Central memory CD8-positive, alpha-beta T cell (primary cell): ENCODE data around the gene CBR1.
"Not testable (repeated sequence)": the region's sequence is repeated elsewhere in the genome, so short reads cannot be mapped to it uniquely, and the experiment has no call there.

ENCODE experiments used
- ATAC-seq: fragments of 150-1000 bp; cut with Tn5 transposase; replicated peaks from 2 replicates; pipeline ENCODE4 v1.10.0; 2022; ENCODE audit warnings: mild to moderate bottlenecking, moderate FRiP score, moderate number of reproducible peaks; ENCODE audit not compliant: poor library complexity, severe bottlenecking; ENCODE audit errors: extremely low read depth
- DNase-seq, 2 donors: peaks; one replicate each; pipeline ENCODE4 v3.0.0; 2021; ENCODE audit warnings: low spot score in 2 of 2
- H3K27ac Mint-ChIP-seq: one replicate; pipeline ENCODE4 v1.8.0; 2022; ENCODE audit warnings: low read depth, mild to moderate bottlenecking, moderate library complexity, mixed read lengths
- H3K27me3 Mint-ChIP-seq: one replicate; pipeline ENCODE4 v1.8.0; 2022; ENCODE audit warnings: mixed read lengths
- H3K36me3 Mint-ChIP-seq: one replicate; pipeline ENCODE4 v1.8.0; 2022; ENCODE audit warnings: mild to moderate bottlenecking, moderate library complexity, mixed read lengths; ENCODE audit not compliant: insufficient read depth
- H3K4me1 Mint-ChIP-seq: one replicate; pipeline ENCODE4 v1.8.0; 2022; ENCODE audit warnings: mixed read lengths
- H3K4me3 Mint-ChIP-seq: one replicate; pipeline ENCODE4 v1.8.0; 2022; ENCODE audit warnings: mild to moderate bottlenecking, moderate library complexity, mixed read lengths
- H3K9me3 Mint-ChIP-seq: one replicate; pipeline ENCODE4 v1.8.0; 2022; ENCODE audit warnings: mixed read lengths

CBR1 gene

DNA sequence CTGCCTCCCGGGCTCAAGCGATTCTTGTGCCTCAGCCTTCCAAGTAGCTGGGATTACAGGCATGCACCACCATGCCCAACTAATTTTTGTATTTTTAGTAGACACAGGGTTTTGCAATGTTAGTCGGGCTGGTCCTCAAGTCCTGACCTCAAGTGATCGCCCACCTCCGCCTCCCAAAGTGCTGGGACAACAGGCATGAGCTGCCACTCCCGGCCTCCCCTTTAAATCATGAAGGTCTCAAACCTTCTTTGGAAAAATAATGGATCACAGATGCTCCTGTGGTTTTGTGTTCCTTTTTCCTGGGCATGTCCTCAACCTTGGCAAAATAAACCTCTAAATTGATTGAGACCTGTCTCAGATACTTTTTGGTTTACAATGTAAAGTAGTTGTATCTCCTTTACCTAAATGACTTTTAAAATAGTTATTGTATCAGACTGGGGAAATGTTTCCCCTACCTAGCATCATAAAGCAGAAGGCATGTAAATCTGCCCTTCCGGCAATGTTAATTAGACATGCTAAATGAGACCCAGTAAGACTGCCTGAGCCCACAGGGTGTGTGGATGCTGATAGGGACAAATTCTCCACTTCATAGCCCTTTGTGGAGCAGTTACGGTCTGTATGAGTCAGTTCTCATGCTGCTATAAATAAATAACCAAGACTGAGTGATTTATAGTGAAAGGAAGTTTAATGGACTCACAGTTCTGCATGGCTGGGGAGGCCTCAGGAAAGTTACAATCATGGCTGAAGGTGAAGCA, 27.8 kb downstream of the CBR1 start:
- DNase-seq (no peak), ATAC-seq (no peak)
- no peak overlapping the region for H3K27ac Mint-ChIP-seq
- peaks cover 2% of the 10 kb centered on the region for H3K36me3 Mint-ChIP-seq
- H3K4me1 Mint-ChIP-seq, result no peaks in the 10 kb centered on the region
- H3K4me3 Mint-ChIP-seq, result no peak overlapping the region
- no peaks in the 10 kb centered on the region for H3K9me3 Mint-ChIP-seq
- H3K27me3 Mint-ChIP-seq, result peaks cover 38% of the 10 kb centered on the region

GRCh38 chr21:36098182-36098532, 28.3 kb downstream of the CBR1 start:
- Mint-ChIP-seq H3K4me3 (no peak overlapping the region), H3K27ac (no peak overlapping the region), H3K27me3 (peaks cover 33% of the 10 kb centered on the region), H3K36me3 (peaks cover 2% of the 10 kb centered on the region), H3K9me3 (no peaks in the 10 kb centered on the region), H3K4me1 (no peaks in the 10 kb centered on the region)
- ATAC-seq (no peak), DNase-seq (no peak)

DNA sequence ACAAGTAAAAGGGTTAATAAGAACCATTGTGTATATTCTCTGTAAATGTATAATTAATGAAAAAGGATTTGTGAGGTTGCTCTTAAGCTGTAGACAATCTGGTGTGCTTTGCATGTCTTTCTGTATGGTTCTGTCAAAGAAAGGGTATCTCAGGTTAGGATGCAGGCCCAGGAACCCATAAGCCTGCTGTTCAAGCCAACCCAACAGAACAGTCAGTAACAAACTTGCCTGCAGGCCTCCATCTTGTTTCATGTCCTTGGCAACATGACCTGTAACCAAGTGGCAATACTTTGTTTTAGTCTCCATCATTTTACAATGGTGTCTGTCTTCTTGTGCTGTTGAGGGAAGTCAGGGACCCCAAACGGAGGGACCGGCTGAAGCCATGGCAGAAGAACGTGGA, 29.2 kb downstream of the CBR1 start:
- no peaks in the 10 kb centered on the region for H3K4me1 Mint-ChIP-seq
- H3K4me3 Mint-ChIP-seq, result no peak overlapping the region
- DNase-seq (no peak), ATAC-seq (no peak)
- no peak overlapping the region for H3K27ac Mint-ChIP-seq
- peaks cover 24% of the 10 kb centered on the region for H3K27me3 Mint-ChIP-seq
- no peaks in the 10 kb centered on the region for H3K36me3 Mint-ChIP-seq
- H3K9me3 Mint-ChIP-seq, result no peaks in the 10 kb centered on the region

DNA sequence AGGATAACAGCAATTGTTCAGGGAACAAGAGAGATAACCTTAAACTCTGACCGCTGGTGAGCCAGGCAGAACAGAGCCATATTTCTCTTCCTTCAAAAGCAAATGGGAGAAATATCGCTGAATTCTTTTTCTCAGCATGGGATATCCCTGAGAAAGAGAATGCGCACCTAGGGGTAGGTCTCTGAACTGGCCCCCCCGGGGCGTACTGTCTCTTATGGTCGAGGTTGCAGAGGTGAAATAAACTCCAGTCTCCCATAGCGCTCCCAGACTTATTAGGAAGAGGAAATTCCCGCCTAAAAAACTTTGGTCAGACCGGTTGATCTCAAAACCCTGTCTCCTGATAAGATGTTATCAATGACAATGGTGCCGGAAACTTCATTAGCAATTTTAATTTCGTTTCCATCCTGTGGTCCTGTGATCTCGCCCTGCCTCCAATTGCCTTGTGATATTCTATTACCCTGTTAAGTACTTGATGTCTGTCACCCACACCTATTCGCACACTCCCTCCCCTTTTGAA, 29.9 kb downstream of the CBR1 start:
- H3K4me1 Mint-ChIP-seq, DNase-seq, H3K27ac Mint-ChIP-seq, H3K9me3 Mint-ChIP-seq, H3K36me3 Mint-ChIP-seq, H3K4me3 Mint-ChIP-seq, ATAC-seq: not testable (repeated sequence)
- peaks cover 29% of the 10 kb centered on the region for H3K27me3 Mint-ChIP-seq

DNA sequence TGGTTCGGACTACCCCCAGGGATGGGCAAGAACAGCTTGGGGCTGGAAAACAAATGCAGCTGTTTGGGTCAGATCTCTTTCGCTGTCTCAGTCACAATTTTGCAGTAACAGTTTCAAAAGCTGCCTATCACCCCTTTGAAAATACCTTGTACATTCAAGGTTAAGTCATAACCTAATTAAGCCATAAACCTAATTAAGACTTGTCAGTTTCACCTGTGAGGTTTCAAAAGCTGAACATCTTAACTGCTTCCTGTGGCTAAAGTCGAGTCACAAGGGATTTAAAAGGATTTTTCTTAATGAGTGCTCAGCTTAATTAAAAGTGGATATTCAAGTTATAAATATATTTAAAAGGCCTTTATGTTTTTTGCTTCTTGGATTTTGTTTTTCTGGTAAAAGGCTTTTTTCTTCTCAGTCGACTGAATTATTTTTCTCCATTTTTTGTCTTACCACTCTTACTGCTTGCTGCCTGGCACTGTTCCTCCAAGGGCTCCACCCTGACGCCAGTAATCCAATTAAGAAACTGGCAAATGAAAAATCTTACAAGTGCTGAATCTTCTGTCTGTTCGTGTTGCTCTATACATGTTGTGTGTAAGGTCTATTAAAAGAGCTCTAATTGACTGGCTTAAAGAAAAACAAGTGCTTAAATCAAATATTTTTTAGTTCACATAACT, 31.3 kb downstream of the CBR1 start:
- peaks cover 42% of the 10 kb centered on the region for H3K27me3 Mint-ChIP-seq
- H3K4me1 Mint-ChIP-seq, result no peaks in the 10 kb centered on the region
- no peaks in the 10 kb centered on the region for H3K9me3 Mint-ChIP-seq
- H3K27ac Mint-ChIP-seq, result no peak overlapping the region
- DNase-seq (no peak), ATAC-seq (no peak)
- no peak overlapping the region for H3K4me3 Mint-ChIP-seq
- peaks cover 2% of the 10 kb centered on the region for H3K36me3 Mint-ChIP-seq

GRCh38 chr21:36103434-36103833, 33.6 kb downstream of the CBR1 start:
- H3K4me1 Mint-ChIP-seq, result no peaks in the 10 kb centered on the region
- no peak overlapping the region for H3K4me3 Mint-ChIP-seq
- H3K9me3 Mint-ChIP-seq, result no peaks in the 10 kb centered on the region
- H3K36me3 Mint-ChIP-seq, result peaks cover 2% of the 10 kb centered on the region
- no peak overlapping the region for H3K27ac Mint-ChIP-seq
- DNase-seq, result no peak
- peaks cover 64% of the 10 kb centered on the region for H3K27me3 Mint-ChIP-seq
- no peak for ATAC-seq

GRCh38 chr21:36104317-36105300, 34.8 kb downstream of the CBR1 start:
- no peaks in the 10 kb centered on the region for H3K4me1 Mint-ChIP-seq
- H3K36me3 Mint-ChIP-seq, result peaks cover 2% of the 10 kb centered on the region
- no peak overlapping the region for H3K27ac Mint-ChIP-seq
- peaks cover 52% of the 10 kb centered on the region for H3K27me3 Mint-ChIP-seq
- H3K9me3 Mint-ChIP-seq, result no peaks in the 10 kb centered on the region
- H3K4me3 Mint-ChIP-seq, result no peak overlapping the region
- ATAC-seq (no peak), DNase-seq (no peak)

DNA sequence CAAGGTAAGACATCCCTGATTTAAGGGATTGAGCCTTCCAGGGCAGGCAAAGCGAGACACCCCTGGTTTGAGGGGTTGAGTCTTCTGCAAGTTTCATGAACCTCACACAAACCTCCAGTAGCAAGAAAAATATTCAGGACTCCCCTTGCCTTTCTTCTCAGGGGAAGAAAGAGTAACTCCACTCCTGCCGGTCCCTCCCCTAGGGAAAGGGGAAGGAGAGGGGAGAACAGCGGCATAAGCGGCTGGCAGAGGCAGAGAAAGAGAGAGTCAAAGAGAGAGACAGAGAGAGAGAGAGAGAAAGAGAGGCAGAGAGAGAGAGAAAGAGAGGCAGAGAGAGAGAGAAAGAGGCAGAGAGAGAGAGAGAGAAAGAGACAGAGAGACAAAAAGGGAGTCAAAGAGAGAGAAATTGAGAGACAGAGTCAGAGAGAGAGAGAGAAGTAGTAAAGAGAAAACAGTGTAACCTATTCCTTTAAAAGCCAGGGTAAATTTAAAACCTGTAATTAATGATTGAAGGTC, 35.6 kb downstream of the CBR1 start:
- Mint-ChIP-seq H3K27ac (peak overlapping the region; percentile 26), H3K27me3 (peaks cover 45% of the 10 kb centered on the region), H3K9me3 (no peaks in the 10 kb centered on the region), H3K4me1 (no peaks in the 10 kb centered on the region), H3K36me3 (peaks cover 2% of the 10 kb centered on the region), H3K4me3 (no peak overlapping the region)
- ATAC-seq, result no peak
- DNase-seq, result no peak

DNA sequence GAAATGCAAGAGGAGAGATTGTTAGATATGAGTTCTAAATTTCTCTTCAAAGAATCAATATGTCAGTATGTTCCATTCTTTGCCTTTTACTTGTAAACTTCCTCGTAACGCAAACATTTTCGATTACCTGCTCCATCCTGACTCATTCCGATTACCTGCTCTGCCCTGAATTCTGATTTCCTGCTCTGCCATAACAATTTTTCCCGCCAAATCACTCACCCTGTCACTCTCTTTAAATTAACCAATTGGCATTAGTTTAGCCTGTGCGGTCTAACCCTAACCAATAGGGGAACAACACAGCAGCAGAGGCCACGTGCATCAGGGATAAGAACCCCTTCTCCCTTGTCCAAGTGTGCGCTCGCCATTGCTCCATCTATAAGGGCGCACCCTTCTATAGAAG, 40.0 kb downstream of the CBR1 start:
- Mint-ChIP-seq H3K27me3 (peaks cover 36% of the 10 kb centered on the region), H3K27ac (no peak overlapping the region), H3K4me1 (peaks cover 16% of the 10 kb centered on the region), H3K36me3 (peaks cover 14% of the 10 kb centered on the region), H3K9me3 (no peaks in the 10 kb centered on the region), H3K4me3 (no peak overlapping the region)
- no peak for ATAC-seq
- no peak for DNase-seq

- no peak overlapping the region for H3K27ac Mint-ChIP-seq
- DNase-seq (no peak), ATAC-seq (no peak)
- H3K4me3 Mint-ChIP-seq, result no peak overlapping the region
- H3K4me1 Mint-ChIP-seq, result peaks cover 16% of the 10 kb centered on the region
- no peaks in the 10 kb centered on the region for H3K9me3 Mint-ChIP-seq
- peaks cover 14% of the 10 kb centered on the region for H3K36me3 Mint-ChIP-seq
- H3K27me3 Mint-ChIP-seq, result peaks cover 22% of the 10 kb centered on the region
Observed at GRCh38 chr21:36111238-36111637, 41.4 kb downstream of the CBR1 start.

DNA sequence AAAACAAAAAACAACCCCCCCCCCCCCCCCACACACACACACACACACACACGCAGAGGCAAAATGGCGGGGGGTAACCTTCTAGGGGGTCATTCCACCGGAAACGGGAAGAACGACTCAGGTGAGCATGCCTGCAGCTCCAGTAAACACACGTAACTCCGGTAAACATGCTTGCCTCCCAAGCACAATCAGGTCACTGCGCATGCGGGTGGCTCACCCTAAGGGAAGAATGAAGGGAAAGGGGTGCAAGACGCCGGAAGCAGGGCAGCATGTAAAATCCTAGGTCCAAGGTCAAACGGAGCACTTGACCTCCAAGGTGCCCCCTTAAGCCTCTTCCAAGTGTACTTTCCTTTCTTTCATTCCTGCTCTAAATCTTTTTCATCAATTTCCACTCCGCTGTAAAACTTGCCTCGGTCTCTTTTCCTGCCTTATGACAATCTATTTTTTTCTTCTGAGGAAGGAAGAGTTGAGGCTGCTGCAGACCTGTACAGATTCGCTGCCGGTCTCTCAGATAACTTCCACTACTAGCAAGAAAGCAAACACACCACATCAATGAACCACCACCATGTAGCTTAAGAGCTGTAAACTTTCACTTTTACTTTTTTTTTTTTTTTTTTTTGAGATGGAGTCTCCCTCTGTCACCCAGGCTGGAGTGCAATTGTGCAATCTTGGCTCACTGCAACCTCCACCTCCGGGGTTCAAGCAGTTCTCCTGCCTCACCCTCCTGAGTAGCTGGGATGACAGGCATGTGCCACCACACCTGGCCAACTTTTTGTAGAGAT, 44.0 kb downstream of the CBR1 start:
- H3K27me3 Mint-ChIP-seq, result no peaks in the 10 kb centered on the region
- H3K4me3 Mint-ChIP-seq, result peak overlapping the region; percentile 78
- no peaks in the 10 kb centered on the region for H3K9me3 Mint-ChIP-seq
- peak overlapping the region; percentile 82 for H3K27ac Mint-ChIP-seq
- peaks cover 14% of the 10 kb centered on the region for H3K36me3 Mint-ChIP-seq
- peaks cover 16% of the 10 kb centered on the region for H3K4me1 Mint-ChIP-seq
- ATAC-seq (peak; percentile 92), DNase-seq (peak; percentile 37 to 57)
